Stomach smooth muscle (tissue), 2 donors: ENCODE measurements around the gene IRAG1.

Experiments
- H3K27ac ChIP-seq: one replicate; pipeline ENCODE4 v1.7.0; 2013; ENCODE audit warnings: mild to moderate bottlenecking, low read length, inconsistent platforms
- H3K27me3 ChIP-seq, 2 donors: one replicate each; pipeline ENCODE4 v1.7.0; 2013; ENCODE audit warnings: low read length in 2 of 2; ENCODE audit not compliant: insufficient read depth in 2 of 2, control insufficient read depth in 1 of 2
- H3K36me3 ChIP-seq, 2 donors: one replicate each; pipeline ENCODE4 v1.7.0; 2013; ENCODE audit warnings: low read length in 2 of 2; ENCODE audit not compliant: control insufficient read depth in 2 of 2, insufficient read depth in 2 of 2
- H3K4me1 ChIP-seq: one replicate; pipeline ENCODE4 v1.7.0; 2013; ENCODE audit warnings: low read length; ENCODE audit not compliant: control insufficient read depth, insufficient read depth
- H3K4me3 ChIP-seq, 2 donors: one replicate each; pipeline ENCODE4 v1.7.0; 2013; ENCODE audit warnings: low read length in 2 of 2
- H3K9ac ChIP-seq, 2 donors: one replicate each; pipeline ENCODE4 v1.7.0; 2013; ENCODE audit warnings: low read length in 2 of 2, mild to moderate bottlenecking in 1 of 2
- H3K9me3 ChIP-seq, 2 donors: one replicate each; pipeline ENCODE4 v1.7.0; 2013; ENCODE audit warnings: low read length in 2 of 2; ENCODE audit not compliant: control insufficient read depth in 2 of 2
- donor health status: healthy.
- donor health status: Pancreatic carcinoma.

The IRAG1 gene

GRCh38 chr11:10693509-10694081, at the start of gene IRAG1:
IRAG1 (minus strand) TSS chr11:10693755; CDS start chr11:10693602, 153 bp downstream.
- peak within 1 kb of the TSS; percentile 91 to 93 for H3K4me3 ChIP-seq
- H3K27ac ChIP-seq: peak within 1 kb of the TSS; percentile 99
- peaks cover 52% of the 10 kb centered on the region for H3K4me1 ChIP-seq
- peaks cover 0 to 3% of the 10 kb centered on the region in 2 donors for H3K36me3 ChIP-seq
- H3K27me3 ChIP-seq: no peaks in the 10 kb centered on the region
- no peaks in the 10 kb centered on the region for H3K9me3 ChIP-seq
- peak within 1 kb of the TSS; percentile 91 to 100 for H3K9ac ChIP-seq

DNA sequence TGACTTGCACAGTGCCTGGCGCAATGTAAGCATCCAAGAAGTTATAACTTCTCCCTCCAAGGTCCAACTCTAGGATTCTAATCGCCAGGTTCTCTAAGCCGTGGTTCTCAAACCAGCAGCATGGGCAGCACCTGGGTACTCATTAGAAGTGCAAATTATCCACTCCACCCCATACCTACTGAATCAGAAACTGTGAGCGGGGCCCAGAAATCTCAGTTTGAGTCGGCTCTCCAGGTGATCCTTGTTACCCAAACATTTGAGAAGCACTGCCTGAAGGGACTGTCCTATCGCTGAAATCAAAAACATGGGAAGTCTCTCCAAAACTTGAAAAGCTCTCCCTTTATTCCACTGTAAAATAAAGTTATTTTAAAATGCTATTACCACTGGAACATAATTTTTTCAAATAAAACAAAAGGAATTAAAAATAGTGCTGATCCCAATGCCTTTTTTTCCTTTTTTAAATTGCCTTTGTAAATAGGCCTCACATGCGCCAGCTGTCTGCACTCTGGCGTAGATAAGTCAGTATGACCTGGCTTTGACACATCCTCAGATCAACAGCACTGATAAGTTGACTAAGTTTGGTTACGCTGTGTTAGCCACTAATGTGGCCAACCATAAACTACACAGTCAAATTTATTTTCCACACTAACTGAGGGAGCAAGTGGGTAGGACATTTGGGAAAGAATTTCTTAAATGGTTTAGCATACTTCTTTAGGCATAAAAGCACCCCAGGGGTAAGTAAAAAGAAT, 49.1 kb upstream of the IRAG1 start:
- Histone ChIP-seq H3K4me3 (no peak overlapping the region), H3K9me3 (no peaks in the 10 kb centered on the region), H3K4me1 (peaks cover 7% of the 10 kb centered on the region), H3K27me3 (no peaks in the 10 kb centered on the region), H3K36me3 (no peaks in the 10 kb centered on the region), H3K27ac (no peak overlapping the region), H3K9ac (no peak overlapping the region)

DNA sequence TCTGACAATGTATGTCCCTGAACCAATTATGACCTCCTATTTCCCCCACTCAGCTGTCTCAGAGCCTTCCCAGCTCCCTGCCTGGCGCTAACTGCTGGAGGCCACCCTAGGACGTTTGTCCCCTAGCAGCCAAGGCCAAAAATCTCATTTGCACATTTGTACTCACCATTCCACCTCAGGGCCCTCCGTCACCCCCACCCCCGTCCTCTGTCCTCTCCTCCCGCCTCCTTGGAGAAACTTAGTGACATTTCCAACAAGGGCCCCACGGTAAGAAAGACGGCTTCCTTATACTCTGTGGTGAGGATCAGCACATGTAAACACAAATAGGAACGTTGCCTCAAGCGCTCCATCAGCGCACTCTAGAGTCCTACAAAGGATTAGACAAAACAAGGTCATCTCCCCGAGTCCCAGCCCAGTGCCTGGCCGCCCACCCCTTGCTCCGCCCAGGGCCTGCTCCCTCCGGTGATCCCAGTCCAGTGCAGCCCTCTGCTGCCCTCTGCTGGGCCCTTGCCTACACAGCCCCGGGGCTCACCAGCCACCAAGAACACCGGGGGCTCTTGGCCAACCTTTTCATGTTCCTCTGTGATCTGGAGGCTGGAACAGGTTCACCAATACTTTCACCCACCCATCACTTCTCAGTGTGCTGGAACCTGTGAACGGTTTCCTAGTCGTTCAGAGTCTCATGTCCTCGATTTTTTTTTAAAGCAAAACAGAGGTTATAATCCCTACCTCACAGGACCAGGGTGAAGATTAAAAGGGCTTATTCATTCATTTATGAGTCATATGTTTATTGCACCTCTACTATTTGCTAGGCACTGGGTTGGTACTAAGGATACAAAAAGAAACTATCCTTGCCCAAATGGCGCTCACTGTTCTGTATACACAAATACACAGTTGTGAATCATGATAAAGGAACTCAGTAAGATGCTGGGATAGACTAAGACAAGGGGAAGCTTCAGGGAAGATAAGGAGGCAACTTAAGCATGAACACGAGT, 42.2 kb upstream of the IRAG1 start:
- H3K4me1 ChIP-seq: peaks cover 12% of the 10 kb centered on the region
- H3K27ac ChIP-seq: no peak overlapping the region
- no peaks in the 10 kb centered on the region for H3K36me3 ChIP-seq
- no peaks in the 10 kb centered on the region for H3K27me3 ChIP-seq
- H3K9ac ChIP-seq: peak overlapping the region; percentile 24 to 60
- peak overlapping the region; percentile 24 to 69 for H3K4me3 ChIP-seq
- H3K9me3 ChIP-seq: no peaks in the 10 kb centered on the region

GRCh38 chr11:10731064-10731680, 37.6 kb upstream of the IRAG1 start:
- Histone ChIP-seq H3K4me1 (peaks cover 11% of the 10 kb centered on the region), H3K27me3 (no peaks in the 10 kb centered on the region), H3K27ac (no peak overlapping the region), H3K4me3 (no peak overlapping the region), H3K9ac (no peak overlapping the region), H3K9me3 (no peaks in the 10 kb centered on the region), H3K36me3 (no peaks in the 10 kb centered on the region)

DNA sequence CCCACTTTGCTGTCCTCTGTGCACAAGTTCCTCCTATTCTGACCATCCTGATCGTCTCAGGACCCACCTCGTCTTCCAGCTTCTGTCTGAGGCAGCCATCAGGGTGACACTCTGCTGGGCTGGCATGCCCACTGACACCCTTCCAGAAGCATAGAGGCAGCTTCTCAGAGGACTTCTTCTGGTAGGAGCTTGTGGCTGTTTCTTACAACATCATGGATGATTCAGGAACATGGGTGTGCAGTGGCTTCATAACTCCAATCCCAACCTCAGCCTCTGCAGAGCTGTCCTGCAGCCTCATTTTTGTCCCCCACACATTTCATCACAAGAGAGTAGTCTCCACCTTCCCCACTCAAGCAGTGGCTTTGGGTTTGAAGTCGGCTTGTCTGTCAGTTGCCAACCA, 36.6 kb upstream of the IRAG1 start:
- no peaks in the 10 kb centered on the region for H3K9me3 ChIP-seq
- H3K9ac ChIP-seq: no peak overlapping the region
- no peaks in the 10 kb centered on the region for H3K27me3 ChIP-seq
- H3K4me3 ChIP-seq: no peak overlapping the region
- no peak overlapping the region for H3K27ac ChIP-seq
- H3K4me1 ChIP-seq: peaks cover 3% of the 10 kb centered on the region
- H3K36me3 ChIP-seq: no peaks in the 10 kb centered on the region

- no peak overlapping the region for H3K4me3 ChIP-seq
- H3K36me3 ChIP-seq: no peaks in the 10 kb centered on the region
- H3K27ac ChIP-seq: no peak overlapping the region
- no peak overlapping the region for H3K9ac ChIP-seq
- H3K27me3 ChIP-seq: no peaks in the 10 kb centered on the region
- H3K9me3 ChIP-seq: no peaks in the 10 kb centered on the region
- H3K4me1 ChIP-seq: peaks cover 3% of the 10 kb centered on the region
Measured at GRCh38 chr11:10728789-10729472, 35.4 kb upstream of the IRAG1 start.

DNA sequence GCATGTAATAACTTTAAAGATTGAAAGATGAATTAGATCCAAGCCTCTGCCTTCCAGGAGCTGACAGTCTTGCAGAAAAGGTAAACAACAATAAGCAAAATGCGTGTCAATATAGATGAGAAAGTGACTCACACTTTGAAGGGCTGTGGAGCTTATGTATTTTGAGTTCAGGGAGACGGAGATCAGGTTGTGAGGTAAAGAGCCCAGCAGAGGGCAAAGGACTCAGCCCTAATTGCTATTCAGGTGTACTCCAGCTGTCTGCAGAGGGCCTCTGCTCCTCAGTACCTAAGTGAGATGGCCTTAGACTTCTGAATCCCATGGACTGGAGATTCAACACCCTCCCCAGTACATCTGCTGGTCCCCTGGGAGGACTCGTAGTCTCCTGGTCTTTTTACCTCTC, 34.6 kb upstream of the IRAG1 start:
- no peaks in the 10 kb centered on the region for H3K27me3 ChIP-seq
- H3K27ac ChIP-seq: no peak overlapping the region
- H3K9me3 ChIP-seq: no peaks in the 10 kb centered on the region
- H3K4me1 ChIP-seq: peaks cover 3% of the 10 kb centered on the region
- no peaks in the 10 kb centered on the region for H3K36me3 ChIP-seq
- no peak overlapping the region for H3K9ac ChIP-seq
- no peak overlapping the region for H3K4me3 ChIP-seq

DNA sequence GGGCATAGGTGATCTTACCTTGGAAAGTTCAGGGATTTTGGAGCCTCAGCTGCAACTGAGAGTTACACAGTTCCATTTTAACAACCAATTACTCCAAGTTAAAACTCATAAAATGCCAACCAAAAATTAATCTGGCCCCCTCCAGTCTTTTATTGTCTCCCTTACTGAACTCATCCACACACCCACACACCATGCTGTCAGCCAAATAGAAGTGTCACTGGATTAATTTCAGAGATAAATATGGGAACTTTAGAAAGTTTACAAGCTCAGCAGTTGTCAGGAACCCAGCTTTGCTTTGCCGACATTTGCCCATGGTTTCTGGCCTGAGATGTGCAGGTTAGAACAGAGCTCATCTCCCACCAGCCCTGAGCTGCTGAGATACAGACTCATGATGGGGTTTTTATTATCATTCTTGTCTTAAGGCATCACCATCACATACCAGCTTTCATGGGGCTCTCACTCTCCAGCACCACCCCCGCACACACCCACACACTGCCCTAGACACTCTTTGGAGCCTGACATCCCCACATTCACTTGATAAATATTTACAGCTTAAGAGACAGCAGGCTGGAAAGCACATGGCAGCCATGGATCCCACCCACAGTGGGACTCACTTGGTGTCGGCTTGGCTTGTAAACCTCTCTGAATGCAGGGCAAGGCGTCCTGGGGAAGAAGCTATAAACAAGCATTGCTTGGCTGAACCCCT, 33.7 kb upstream of the IRAG1 start:
- Histone ChIP-seq H3K9me3 (no peaks in the 10 kb centered on the region), H3K9ac (no peak overlapping the region), H3K27ac (no peak overlapping the region), H3K36me3 (no peaks in the 10 kb centered on the region), H3K4me1 (peaks cover 3% of the 10 kb centered on the region), H3K4me3 (no peak overlapping the region), H3K27me3 (no peaks in the 10 kb centered on the region)

DNA sequence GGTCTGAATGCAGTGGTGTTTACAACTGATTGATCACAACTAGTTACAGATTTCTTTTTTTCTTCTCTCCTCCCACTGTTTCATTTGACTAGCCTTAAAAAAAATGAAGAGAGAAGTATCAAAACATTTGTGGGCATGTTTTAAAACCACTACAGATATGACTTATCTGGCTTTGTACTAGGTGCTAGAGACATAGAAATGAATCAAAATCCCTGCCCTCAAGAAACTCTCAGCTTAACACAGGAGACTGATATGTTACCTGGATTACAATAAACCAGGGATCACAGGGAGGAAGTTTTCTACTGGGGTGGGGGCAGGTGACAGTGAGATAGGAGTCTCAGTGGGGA, 32.3 kb upstream of the IRAG1 start:
- H3K4me3 ChIP-seq: no peak overlapping the region
- H3K27ac ChIP-seq: no peak overlapping the region
- H3K27me3 ChIP-seq: no peaks in the 10 kb centered on the region
- no peaks in the 10 kb centered on the region for H3K36me3 ChIP-seq
- peaks cover 3% of the 10 kb centered on the region for H3K4me1 ChIP-seq
- H3K9ac ChIP-seq: no peak overlapping the region
- H3K9me3 ChIP-seq: no peaks in the 10 kb centered on the region
